ENCODE data around the gene NCK1.
"Not testable (repeated sequence)": the region's sequence is repeated elsewhere in the genome, so short reads cannot be mapped to it uniquely, and the experiment has no call there.

NCK1 gene

GRCh38 chr3:136959599-136959998 lies 97.6 kb downstream of the NCK1 start:
- Histone ChIP-seq H3K9me2 (ENCODE audit: low read depth, low read length) (no peaks in the 10 kb centered on the region), H3K79me2 (ENCODE audit: insufficient read depth, low read length) (no peaks in the 10 kb centered on the region), H3F3A (ENCODE audit: insufficient read depth, low read length) (no peaks in the 10 kb centered on the region), H3K36me3 (ENCODE audit: insufficient read depth, low read length) (no peaks in the 10 kb centered on the region), H4K20me1 (ENCODE audit: insufficient read depth, low read length) (no peaks in the 10 kb centered on the region), H3K4me2 (ENCODE audit: low read length) (no peak overlapping the region), H3K9me3 (ENCODE audit: low read length) (no peaks in the 10 kb centered on the region), H3K4me1 (ENCODE audit: insufficient read depth, low read length, severe bottlenecking) (no peaks in the 10 kb centered on the region), H3K9ac (ENCODE audit: low read length) (no peak overlapping the region), H3K27me3 (ENCODE audit: insufficient read depth, low read length) (no peaks in the 10 kb centered on the region), H2AFZ (ENCODE audit: low read length) (no peak overlapping the region), H3K27ac (ENCODE audit: low read depth, low read length, poor library complexity, severe bottlenecking) (no peak overlapping the region), H3K4me3 (ENCODE audit: low read depth, low read length, poor library complexity, severe bottlenecking) (no peak overlapping the region)
- no peak for TF ChIP-seq EZH2 (IDR thresholded peaks at IDR 0.05; ENCODE audit: borderline replicate concordance, low read length)
- TF ChIP-seq CTCF (IDR thresholded peaks at IDR 0.05; ENCODE audit: low read length) = no peak

GRCh38 chr3:136960838-136961836 lies 99.1 kb downstream of the NCK1 start:
- H3K4me3 ChIP-seq (ENCODE audit: low read depth, low read length, poor library complexity, severe bottlenecking) = no peak overlapping the region
- no peaks in the 10 kb centered on the region for H3K36me3 ChIP-seq (ENCODE audit: insufficient read depth, low read length)
- H3K9ac ChIP-seq (ENCODE audit: low read length) = no peak overlapping the region
- no peak overlapping the region for H3K4me2 ChIP-seq (ENCODE audit: low read length)
- TF ChIP-seq CTCF (IDR thresholded peaks at IDR 0.05; ENCODE audit: low read length) = no peak
- no peak for TF ChIP-seq EZH2 (IDR thresholded peaks at IDR 0.05; ENCODE audit: borderline replicate concordance, low read length)
- no peaks in the 10 kb centered on the region for H3K9me2 ChIP-seq (ENCODE audit: low read depth, low read length)
- H4K20me1 ChIP-seq (ENCODE audit: insufficient read depth, low read length) = no peaks in the 10 kb centered on the region
- no peaks in the 10 kb centered on the region for H3K79me2 ChIP-seq (ENCODE audit: insufficient read depth, low read length)
- no peaks in the 10 kb centered on the region for H3F3A ChIP-seq (ENCODE audit: insufficient read depth, low read length)
- H2AFZ ChIP-seq (ENCODE audit: low read length) = no peak overlapping the region
- H3K9me3 ChIP-seq (ENCODE audit: low read length) = no peaks in the 10 kb centered on the region
- no peak overlapping the region for H3K27ac ChIP-seq (ENCODE audit: low read depth, low read length, poor library complexity, severe bottlenecking)
- H3K4me1 ChIP-seq (ENCODE audit: insufficient read depth, low read length, severe bottlenecking) = no peaks in the 10 kb centered on the region
- H3K27me3 ChIP-seq (ENCODE audit: insufficient read depth, low read length) = no peaks in the 10 kb centered on the region

GRCh38 chr3:136962927-136963326 lies 100.9 kb downstream of the NCK1 start:
- H3K4me2 ChIP-seq (ENCODE audit: low read length) = no peak overlapping the region
- no peaks in the 10 kb centered on the region for H3K4me1 ChIP-seq (ENCODE audit: insufficient read depth, low read length, severe bottlenecking)
- no peaks in the 10 kb centered on the region for H3K27me3 ChIP-seq (ENCODE audit: insufficient read depth, low read length)
- no peak overlapping the region for H3K9ac ChIP-seq (ENCODE audit: low read length)
- H3K36me3 ChIP-seq (ENCODE audit: insufficient read depth, low read length) = no peaks in the 10 kb centered on the region
- no peaks in the 10 kb centered on the region for H3K9me3 ChIP-seq (ENCODE audit: low read length)
- H3K9me2 ChIP-seq (ENCODE audit: low read depth, low read length) = no peaks in the 10 kb centered on the region
- no peaks in the 10 kb centered on the region for H4K20me1 ChIP-seq (ENCODE audit: insufficient read depth, low read length)
- H3K4me3 ChIP-seq (ENCODE audit: low read depth, low read length, poor library complexity, severe bottlenecking) = no peak overlapping the region
- no peak for TF ChIP-seq CTCF (IDR thresholded peaks at IDR 0.05; ENCODE audit: low read length)
- no peak for TF ChIP-seq EZH2 (IDR thresholded peaks at IDR 0.05; ENCODE audit: borderline replicate concordance, low read length)
- H3K27ac ChIP-seq (ENCODE audit: low read depth, low read length, poor library complexity, severe bottlenecking) = no peak overlapping the region
- H2AFZ ChIP-seq (ENCODE audit: low read length) = no peak overlapping the region
- H3K79me2 ChIP-seq (ENCODE audit: insufficient read depth, low read length) = no peaks in the 10 kb centered on the region
- H3F3A ChIP-seq (ENCODE audit: insufficient read depth, low read length) = no peaks in the 10 kb centered on the region

- not testable (repeated sequence) for H3K36me3 ChIP-seq (ENCODE audit: insufficient read depth, low read length); H3K27ac ChIP-seq (ENCODE audit: low read depth, low read length, poor library complexity, severe bottlenecking); H3K79me2 ChIP-seq (ENCODE audit: insufficient read depth, low read length); H3K9me3 ChIP-seq (ENCODE audit: low read length); H3K9me2 ChIP-seq (ENCODE audit: low read depth, low read length); H3F3A ChIP-seq (ENCODE audit: insufficient read depth, low read length); H3K9ac ChIP-seq (ENCODE audit: low read length); H3K4me3 ChIP-seq (ENCODE audit: low read depth, low read length, poor library complexity, severe bottlenecking); H3K4me2 ChIP-seq (ENCODE audit: low read length); H2AFZ ChIP-seq (ENCODE audit: low read length); H3K4me1 ChIP-seq (ENCODE audit: insufficient read depth, low read length, severe bottlenecking); H4K20me1 ChIP-seq (ENCODE audit: insufficient read depth, low read length); H3K27me3 ChIP-seq (ENCODE audit: insufficient read depth, low read length)
Observed at GRCh38 chr3:136969539-136969938, 107.5 kb downstream of the NCK1 start.
